A673 (cell line): ENCODE data around the gene RFXAP. TPM values are rescaled to one million over a fixed set of nuclear protein-coding genes. Genes with fewer than 3 reads are reported as not detected.

Source experiments
- BruUV-seq: library from RNA; stranded (reverse); fragments of 400-500 nt; replicated peaks from 2 replicates; lab custom pipeline; 2021; lab: Mats Ljungman, UMichigan
- CTCF ChIA-PET: fragments of 300-600 bp; sonication (Branson Sonifier 250); formaldehyde crosslinking; loops from one replicate; lab custom pipeline; 2022; ENCODE audit warnings: antibody characterized with exemption; lab: Charles Lee
- POLR2A ChIA-PET: fragments of 300-600 bp; sonication (Branson Sonifier 250); formaldehyde crosslinking; loops from one replicate; lab custom pipeline; 2022; ENCODE audit warnings: antibody characterized with exemption; ENCODE audit not compliant: low non-redundant PET; lab: Charles Lee
- DNase-seq: peaks from one replicate; pipeline ENCODE4 v3.0.0-alpha.2; 2015; ENCODE audit warnings: low spot score
- H3K27ac ChIP-seq: fragments of 200-600 bp; sonication (generic); 2 replicates; pipeline ENCODE4 v1.5.1; 2016; ENCODE audit warnings: mixed run types, low read depth, mild to moderate bottlenecking, mixed read lengths, antibody characterized with exemption, low read length; ENCODE audit not compliant: poor library complexity, severe bottlenecking
- H3K27me3 ChIP-seq: fragments of 200-600 bp; sonication (generic); replicated peaks from 2 replicates; pipeline ENCODE4 v1.6.1; 2017; ENCODE audit warnings: mixed run types, low read depth, mild to moderate bottlenecking, mixed read lengths, antibody characterized with exemption, low read length; ENCODE audit not compliant: insufficient read depth, poor library complexity
- H3K36me3 ChIP-seq: fragments of 200-600 bp; sonication (generic); 2 replicates; pipeline ENCODE4 v1.6.1; 2016; ENCODE audit warnings: mixed run types, mild to moderate bottlenecking, mixed read lengths, antibody characterized with exemption, low read length; ENCODE audit not compliant: insufficient read depth, poor library complexity, severe bottlenecking
- H3K4me1 ChIP-seq: fragments of 200-600 bp; sonication (generic); 2 replicates; pipeline ENCODE4 v1.6.1; 2017; ENCODE audit warnings: mixed run types, mild to moderate bottlenecking, mixed read lengths, antibody characterized with exemption, low read length; ENCODE audit not compliant: insufficient read depth, poor library complexity, severe bottlenecking
- H3K4me3 ChIP-seq: fragments of 200-600 bp; sonication (generic); 2 replicates; pipeline ENCODE4 v1.5.1; 2016; ENCODE audit warnings: low read depth, mixed run types, mild to moderate bottlenecking, mixed read lengths, low read length; ENCODE audit not compliant: poor library complexity, severe bottlenecking
- H3K9me3 ChIP-seq: fragments of 200-600 bp; sonication (generic); 2 replicates; pipeline ENCODE4 v1.6.1; 2016; ENCODE audit warnings: mixed run types, low read depth, mild to moderate bottlenecking, mixed read lengths, antibody characterized with exemption, low read length; ENCODE audit not compliant: poor library complexity, severe bottlenecking
- CTCF ChIP-seq: fragments of 300-800, 200-600 bp; sonication (generic); conservative IDR thresholded peaks from 2 replicates; pipeline ENCODE4 v1.5.1; 2017; ENCODE audit warnings: low read depth, mild to moderate bottlenecking, antibody characterized with exemption, low read length, moderate library complexity, mixed read lengths
- EZH2 ChIP-seq: fragments of 200-600 bp; sonication (generic); IDR thresholded peaks from 2 replicates; pipeline ENCODE4 v1.6.1; 2017; ENCODE audit warnings: borderline replicate concordance, low read depth, mild to moderate bottlenecking, mixed read lengths, antibody characterized with exemption, low read length; ENCODE audit not compliant: poor library complexity, severe bottlenecking
- intact Hi-C: fragments of 100-400 bp; cut with micrococcal nuclease; formaldehyde crosslinking; loops from one replicate; pipeline ENCODE4 v1.10.0; 2022; ENCODE audit not compliant: unreplicated experiment
- total RNA-seq: library from RNA; stranded (reverse); gene quantifications from 2 replicates; pipeline ENCODE4 v1.2.3, GENCODE V29; 2021

RFXAP gene
- total RNA-seq, 1 experiment from 2014 or later: 29.2 TPM

DNA sequence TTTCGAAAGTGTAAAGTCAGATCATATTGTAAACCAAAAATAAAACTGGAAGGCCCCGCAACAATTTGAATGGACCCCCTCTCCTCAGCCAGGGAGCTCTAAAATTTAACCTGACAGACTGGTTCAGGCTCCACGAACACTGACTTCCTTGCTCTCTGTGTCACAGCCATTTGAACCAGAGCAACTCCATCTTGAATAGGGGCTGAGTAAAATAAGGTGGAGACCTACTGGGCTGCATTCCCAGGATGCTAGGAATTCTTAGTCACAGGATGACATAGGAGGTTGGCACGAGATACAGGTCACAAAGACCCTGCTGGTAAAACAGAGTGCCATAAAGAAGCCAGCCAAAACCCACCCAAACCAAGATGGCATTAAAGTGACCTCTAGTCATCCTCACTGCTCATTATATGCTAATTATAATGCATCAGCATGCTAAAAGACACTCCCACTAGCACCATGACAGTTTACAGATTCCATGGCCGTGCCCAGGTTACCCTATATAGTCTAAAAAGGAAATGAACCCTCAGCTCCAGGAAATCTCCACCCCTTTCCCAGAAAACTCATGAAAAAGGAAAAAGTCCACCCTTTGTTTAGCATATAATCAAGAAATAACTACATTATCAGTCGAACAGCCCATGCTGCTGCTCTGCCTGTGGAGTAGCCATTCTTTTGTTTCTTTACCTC lies 43.1 kb downstream of the RFXAP start:
- no peaks in the 10 kb centered on the region for H3K27me3 ChIP-seq
- peaks cover 28% of the 10 kb centered on the region for H3K36me3 ChIP-seq
- H3K27ac ChIP-seq: no peak overlapping the region
- TF ChIP-seq EZH2 (no peak), CTCF (no peak)
- ChIA-PET CTCF (interaction anchor here (0.7 to 1.2 kb wide), 2 partner anchors 28 to 119 kb away, joined by 3 read pairs; no protein-coding TSS in a partner anchor), POLR2A (interaction anchor here (0.7 kb wide), 1 partner anchor 1653 kb away, joined by 5 read pairs; no protein-coding TSS in a partner anchor)
- H3K4me3 ChIP-seq: no peak overlapping the region
- no peaks in the 10 kb centered on the region for H3K9me3 ChIP-seq
- intact Hi-C loops: no loop called here
- BruUV-seq: no TSS peak
- H3K4me1 ChIP-seq: no peaks in the 10 kb centered on the region
- no peak for DNase-seq

GRCh38 chr13:36862722-36863121 lies 43.7 kb downstream of the RFXAP start:
- no peak overlapping the region for H3K27ac ChIP-seq
- no TSS peak for BruUV-seq
- intact Hi-C loops: no loop called here
- ChIA-PET POLR2A (no interaction called here), CTCF (no interaction called here)
- no peak overlapping the region for H3K4me3 ChIP-seq
- H3K9me3 ChIP-seq: no peaks in the 10 kb centered on the region
- DNase-seq: no peak
- H3K27me3 ChIP-seq: no peaks in the 10 kb centered on the region
- peaks cover 30% of the 10 kb centered on the region for H3K36me3 ChIP-seq
- H3K4me1 ChIP-seq: no peaks in the 10 kb centered on the region
- TF ChIP-seq CTCF (no peak), EZH2 (no peak)

DNA sequence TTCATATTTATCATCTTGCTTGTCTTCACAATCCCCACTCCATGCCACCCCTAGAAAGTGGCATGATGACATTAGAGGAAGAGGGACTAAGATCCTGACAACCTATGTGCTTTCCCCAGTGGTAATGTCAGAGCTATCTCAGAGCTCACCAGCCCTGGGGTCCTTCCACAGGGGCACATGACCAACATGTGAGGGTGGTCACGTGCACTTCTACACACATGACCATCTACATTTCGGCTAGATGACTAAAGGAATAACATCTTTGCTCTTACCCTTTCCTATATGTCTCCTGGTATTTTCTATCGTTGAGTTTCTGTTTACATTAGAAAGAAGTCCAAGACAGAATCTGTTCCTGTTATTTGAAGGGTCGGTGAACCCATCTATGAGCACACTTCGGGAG lies 46.2 kb downstream of the RFXAP start:
- Histone ChIP-seq H3K4me1 (no peaks in the 10 kb centered on the region), H3K27me3 (no peaks in the 10 kb centered on the region), H3K9me3 (no peaks in the 10 kb centered on the region), H3K36me3 (peaks cover 38% of the 10 kb centered on the region), H3K4me3 (no peak overlapping the region), H3K27ac (no peak overlapping the region)
- CTCF ChIA-PET: no interaction called here
- POLR2A ChIA-PET: no interaction called here
- DNase-seq: no peak
- intact Hi-C loops: no loop called here
- BruUV-seq: no TSS peak
- TF ChIP-seq CTCF (no peak), EZH2 (no peak)
